OCI-LY1 (cell line): ENCODE results near the gene CD81.

Experiments
- EZH2 ChIP-seq: fragments of 200-600 bp; sonication (generic), shearing (Covaris generic); IDR thresholded peaks from 2 replicates; pipeline ENCODE4 v1.8.0; 2017; ENCODE audit warnings: borderline replicate concordance, mixed run types, mild to moderate bottlenecking, antibody characterized with exemption, low read length, moderate library complexity, mixed read lengths
- TF ChIP-seq, protein P1 (sequence below): fragments of 200-600 bp; sonication (generic), shearing (Covaris generic); IDR thresholded peaks from 2 replicates; pipeline ENCODE4 v1.5.1; 2017; ENCODE audit warnings: mild to moderate bottlenecking, antibody characterized with exemption, low read length, moderate library complexity, mixed read lengths

DNA sequence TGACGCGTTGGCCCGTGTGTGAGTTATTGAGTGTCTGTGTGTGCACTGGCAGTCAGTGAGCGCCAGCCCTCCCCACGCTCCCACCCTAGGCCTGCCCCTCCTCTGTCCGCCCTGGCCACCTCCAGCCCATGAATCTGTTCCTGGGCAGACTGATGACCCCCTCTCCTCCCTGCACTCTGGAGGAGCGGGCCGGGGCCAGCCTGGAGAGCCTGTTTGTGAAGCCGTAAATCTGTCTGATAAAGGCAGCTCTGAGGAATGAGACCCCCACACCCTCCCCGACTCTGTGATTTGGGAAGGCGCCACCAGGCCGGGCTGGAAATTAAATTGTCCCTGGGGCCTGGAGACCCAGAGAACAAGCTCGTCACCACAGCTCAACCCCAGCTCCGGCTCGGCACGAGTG, 32.0 kb downstream of the CD81 start:
- TF ChIP-seq, protein P1, sequence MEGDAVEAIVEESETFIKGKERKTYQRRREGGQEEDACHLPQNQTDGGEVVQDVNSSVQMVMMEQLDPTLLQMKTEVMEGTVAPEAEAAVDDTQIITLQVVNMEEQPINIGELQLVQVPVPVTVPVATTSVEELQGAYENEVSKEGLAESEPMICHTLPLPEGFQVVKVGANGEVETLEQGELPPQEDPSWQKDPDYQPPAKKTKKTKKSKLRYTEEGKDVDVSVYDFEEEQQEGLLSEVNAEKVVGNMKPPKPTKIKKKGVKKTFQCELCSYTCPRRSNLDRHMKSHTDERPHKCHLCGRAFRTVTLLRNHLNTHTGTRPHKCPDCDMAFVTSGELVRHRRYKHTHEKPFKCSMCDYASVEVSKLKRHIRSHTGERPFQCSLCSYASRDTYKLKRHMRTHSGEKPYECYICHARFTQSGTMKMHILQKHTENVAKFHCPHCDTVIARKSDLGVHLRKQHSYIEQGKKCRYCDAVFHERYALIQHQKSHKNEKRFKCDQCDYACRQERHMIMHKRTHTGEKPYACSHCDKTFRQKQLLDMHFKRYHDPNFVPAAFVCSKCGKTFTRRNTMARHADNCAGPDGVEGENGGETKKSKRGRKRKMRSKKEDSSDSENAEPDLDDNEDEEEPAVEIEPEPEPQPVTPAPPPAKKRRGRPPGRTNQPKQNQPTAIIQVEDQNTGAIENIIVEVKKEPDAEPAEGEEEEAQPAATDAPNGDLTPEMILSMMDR: no peak
- TF ChIP-seq EZH2: no peak
